TTC549 (cell line): Measurements from ENCODE around the gene NUDT4B.
"Not testable (repeated sequence)": the region's sequence is repeated elsewhere in the genome, so short reads cannot be mapped to it uniquely, and the experiment has no call there.

Experiments
- FAIRE-seq: peaks from 2 replicates; lab custom pipeline; 2012; peaks lifted over from hg19 to GRCh38; lab: Jason Lieb, UNC

Gene NUDT4B

GRCh38 chr1:148738667-148739066, 9.9 kb upstream of the NUDT4B start:
- FAIRE-seq: not testable (repeated sequence)

- not testable (repeated sequence) for FAIRE-seq
Measured at GRCh38 chr1:148743200-148743599, 5.4 kb upstream of the NUDT4B start.

GRCh38 chr1:148743726-148744720, 4.6 kb upstream of the NUDT4B start:
- FAIRE-seq: not testable (repeated sequence)

GRCh38 chr1:148749335-148749681, 734 bp downstream of the NUDT4B start:
- FAIRE-seq: peak; percentile 95

GRCh38 chr1:148756231-148756630, 7.7 kb downstream of the NUDT4B start:
- not testable (repeated sequence) for FAIRE-seq

GRCh38 chr1:148757446-148757845, 8.9 kb downstream of the NUDT4B start:
- FAIRE-seq: not testable (repeated sequence)

- not testable (repeated sequence) for FAIRE-seq
Measured at GRCh38 chr1:148758412-148758811, 9.8 kb downstream of the NUDT4B start.

- not testable (repeated sequence) for FAIRE-seq
Measured at GRCh38 chr1:148758925-148759324, 10.4 kb downstream of the NUDT4B start.

GRCh38 chr1:148759749-148760148, 11.2 kb downstream of the NUDT4B start:
- not testable (repeated sequence) for FAIRE-seq

GRCh38 chr1:148760206-148760605, 11.6 kb downstream of the NUDT4B start:
- FAIRE-seq: not testable (repeated sequence)

GRCh38 chr1:148761360-148761759, 12.8 kb downstream of the NUDT4B start:
- peak; percentile 99 for FAIRE-seq

- not testable (repeated sequence) for FAIRE-seq
Measured at GRCh38 chr1:148765238-148766019, 16.9 kb downstream of the NUDT4B start.

- not testable (repeated sequence) for FAIRE-seq
Measured at GRCh38 chr1:148768541-148768940, 20.0 kb downstream of the NUDT4B start.

GRCh38 chr1:148769495-148769894, 20.9 kb downstream of the NUDT4B start:
- not testable (repeated sequence) for FAIRE-seq

GRCh38 chr1:148773690-148774089, 25.1 kb downstream of the NUDT4B start:
- FAIRE-seq: not testable (repeated sequence)

GRCh38 chr1:148774102-148774501, 25.5 kb downstream of the NUDT4B start:
- FAIRE-seq: not testable (repeated sequence)

- FAIRE-seq: not testable (repeated sequence)
Measured at GRCh38 chr1:148775263-148775662, 26.7 kb downstream of the NUDT4B start.

GRCh38 chr1:148777649-148778048, 29.1 kb downstream of the NUDT4B start:
- not testable (repeated sequence) for FAIRE-seq

- not testable (repeated sequence) for FAIRE-seq
Measured at GRCh38 chr1:148780404-148780803, 31.8 kb downstream of the NUDT4B start.

- FAIRE-seq: not testable (repeated sequence)
Measured at GRCh38 chr1:148791543-148792099, 43.0 kb downstream of the NUDT4B start.

- not testable (repeated sequence) for FAIRE-seq
Measured at GRCh38 chr1:148793762-148794332, 45.3 kb downstream of the NUDT4B start.
